ENCODE results near the gene HMCES.

- TF ChIP-seq EZH2 (IDR thresholded peaks at IDR 0.05; ENCODE audit: borderline replicate concordance, insufficient read depth, low read depth, low read length, poor library complexity, severe bottlenecking) (no peak), CTCF (IDR thresholded peaks at IDR 0.05) (no peak)
Observed at GRCh38 chr3:129305592-129306091, 27.0 kb downstream of the HMCES start.

Measured in B cell (primary cell).